GM21619 (cell line): ENCODE measurements around the gene INHA.

Experiments
- ATAC-seq: cut with Tn5 transposase; IDR thresholded peaks from one replicate; pipeline ENCODE4 v1.9.1; 2021; ENCODE audit not compliant: unreplicated experiment

The INHA gene

GRCh38 chr2:219572237-219573001 is at the start of gene INHA:
TSS of gene INHA (plus strand) at chr2:219572310. CDS start at chr2:219572375, 65 bp downstream.
- no peak for ATAC-seq

GRCh38 chr2:219523031-219523671 is 49.0 kb upstream of the INHA start:
- ATAC-seq, result no peak

GRCh38 chr2:219524817-219525216 is 47.3 kb upstream of the INHA start:
- ATAC-seq, result no peak

GRCh38 chr2:219525533-219526232 is 46.4 kb upstream of the INHA start:
- no peak for ATAC-seq

GRCh38 chr2:219526320-219527075 is 45.6 kb upstream of the INHA start:
- ATAC-seq, result no peak

GRCh38 chr2:219527076-219527394 is 45.1 kb upstream of the INHA start:
- ATAC-seq, result no peak

GRCh38 chr2:219527472-219527871 is 44.6 kb upstream of the INHA start:
- no peak for ATAC-seq

GRCh38 chr2:219530048-219530963 is 41.8 kb upstream of the INHA start:
- peak; percentile 92 for ATAC-seq

- no peak for ATAC-seq
Measured at GRCh38 chr2:219531639-219532377, 40.3 kb upstream of the INHA start.

- no peak for ATAC-seq
Measured at GRCh38 chr2:219532378-219532649, 39.8 kb upstream of the INHA start.

GRCh38 chr2:219533930-219534661 is 38.0 kb upstream of the INHA start:
- no peak for ATAC-seq

GRCh38 chr2:219536425-219536824 is 35.7 kb upstream of the INHA start:
- no peak for ATAC-seq

- no peak for ATAC-seq
Measured at GRCh38 chr2:219536967-219537366, 35.1 kb upstream of the INHA start.

GRCh38 chr2:219537657-219538488 is 34.2 kb upstream of the INHA start:
- no peak for ATAC-seq

- ATAC-seq, result no peak
Measured at GRCh38 chr2:219538504-219538951, 33.6 kb upstream of the INHA start.

GRCh38 chr2:219538956-219539788 is 32.9 kb upstream of the INHA start:
- no peak for ATAC-seq

GRCh38 chr2:219539926-219540678 is 32.0 kb upstream of the INHA start:
- ATAC-seq, result no peak
